C4-2B (cell line): ENCODE results near the gene NPAS4.

Experiments used
- CTCF ChIP-seq: fragments of 450-650 bp; conservative IDR thresholded peaks from 2 replicates; pipeline ENCODE4 v1.5.1; 2017; ENCODE audit warnings: mild to moderate bottlenecking
- ZFX ChIP-seq: fragments of 450-650 bp; IDR thresholded peaks from 2 replicates; pipeline ENCODE4 v1.6.1; 2017

GRCh38 chr11:66391322-66391721 is 29.5 kb upstream of the NPAS4 start:
- TF ChIP-seq CTCF (no peak), ZFX (no peak)
